ENCODE results near the gene VEZF1.

Gene VEZF1, protein sequence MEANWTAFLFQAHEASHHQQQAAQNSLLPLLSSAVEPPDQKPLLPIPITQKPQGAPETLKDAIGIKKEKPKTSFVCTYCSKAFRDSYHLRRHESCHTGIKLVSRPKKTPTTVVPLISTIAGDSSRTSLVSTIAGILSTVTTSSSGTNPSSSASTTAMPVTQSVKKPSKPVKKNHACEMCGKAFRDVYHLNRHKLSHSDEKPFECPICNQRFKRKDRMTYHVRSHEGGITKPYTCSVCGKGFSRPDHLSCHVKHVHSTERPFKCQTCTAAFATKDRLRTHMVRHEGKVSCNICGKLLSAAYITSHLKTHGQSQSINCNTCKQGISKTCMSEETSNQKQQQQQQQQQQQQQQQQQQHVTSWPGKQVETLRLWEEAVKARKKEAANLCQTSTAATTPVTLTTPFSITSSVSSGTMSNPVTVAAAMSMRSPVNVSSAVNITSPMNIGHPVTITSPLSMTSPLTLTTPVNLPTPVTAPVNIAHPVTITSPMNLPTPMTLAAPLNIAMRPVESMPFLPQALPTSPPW

DNA sequence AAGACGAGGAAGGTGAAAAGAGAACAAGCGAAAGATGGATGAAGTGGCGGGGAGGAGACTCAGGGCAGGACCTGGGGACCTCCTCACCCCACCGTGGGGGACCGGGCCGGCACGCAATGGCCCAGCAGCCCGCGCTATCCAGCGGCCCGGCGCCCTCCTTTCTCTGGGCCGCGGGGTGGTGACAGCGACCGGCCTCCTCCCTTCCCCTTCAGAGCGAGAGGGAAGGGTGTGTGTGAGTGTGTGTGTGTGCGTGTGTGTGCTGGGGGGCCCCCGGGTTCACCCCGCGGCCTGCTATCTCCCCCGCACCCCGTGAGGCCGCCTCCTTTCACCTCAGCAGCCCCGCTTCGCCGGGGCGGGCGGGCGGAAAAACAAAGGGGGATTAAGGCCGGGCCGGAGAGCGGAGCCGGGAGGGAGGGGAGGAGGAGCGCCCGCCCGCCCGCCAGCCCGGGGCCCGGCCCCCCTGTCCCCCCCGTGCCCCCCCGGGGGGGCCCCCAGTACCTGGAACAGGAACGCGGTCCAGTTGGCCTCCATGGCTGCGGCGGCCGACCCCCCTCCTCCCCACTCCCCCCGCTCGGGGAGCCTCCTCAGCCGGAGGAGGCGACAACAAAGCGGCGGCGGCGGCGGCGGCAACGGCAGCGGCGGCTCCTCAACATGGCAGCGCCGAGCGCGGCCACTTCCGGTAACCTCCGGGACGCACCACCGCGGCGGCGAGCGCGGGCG lies at the start of gene VEZF1:
Gene VEZF1, minus strand, starts transcription at position 674 of the 720 bp plus-strand sequence. Its CDS starts 143 bp downstream, at position 531.
- DNase-seq = peak; percentile 84

DNA sequence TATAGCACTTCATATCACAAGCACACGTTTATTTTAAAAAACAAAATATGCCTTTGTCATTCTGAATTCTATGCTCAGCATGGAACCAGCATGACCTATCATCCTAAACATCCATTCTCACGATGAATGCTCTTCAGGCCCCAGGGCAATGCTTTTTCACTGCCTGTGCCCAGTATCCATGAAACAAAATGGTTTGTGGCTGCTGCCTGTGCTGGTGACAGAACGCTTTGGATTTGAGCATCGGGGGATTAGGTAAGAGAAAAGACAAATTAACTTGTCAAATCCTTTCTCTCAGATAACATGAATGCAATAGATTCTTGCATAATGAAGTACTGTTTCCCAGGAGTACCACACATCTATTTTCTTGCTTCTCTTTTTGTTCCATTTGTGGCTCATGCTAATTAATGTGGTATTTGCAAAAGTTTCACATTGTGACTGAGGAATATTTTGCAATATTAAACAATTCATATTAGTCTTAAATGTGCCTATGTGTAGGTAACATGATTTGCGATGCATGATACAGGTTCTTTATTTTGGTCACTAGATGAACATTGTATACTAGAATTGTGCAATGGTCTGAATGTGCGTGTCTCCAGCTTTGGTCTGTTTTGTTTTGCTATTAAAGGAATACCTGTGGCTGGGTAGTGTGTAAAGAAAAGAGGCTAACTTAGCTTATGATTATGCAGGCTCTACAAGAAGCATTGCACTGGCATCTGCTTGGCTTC lies 44.8 kb upstream of the VEZF1 start:
- DNase-seq = no peak

DNA sequence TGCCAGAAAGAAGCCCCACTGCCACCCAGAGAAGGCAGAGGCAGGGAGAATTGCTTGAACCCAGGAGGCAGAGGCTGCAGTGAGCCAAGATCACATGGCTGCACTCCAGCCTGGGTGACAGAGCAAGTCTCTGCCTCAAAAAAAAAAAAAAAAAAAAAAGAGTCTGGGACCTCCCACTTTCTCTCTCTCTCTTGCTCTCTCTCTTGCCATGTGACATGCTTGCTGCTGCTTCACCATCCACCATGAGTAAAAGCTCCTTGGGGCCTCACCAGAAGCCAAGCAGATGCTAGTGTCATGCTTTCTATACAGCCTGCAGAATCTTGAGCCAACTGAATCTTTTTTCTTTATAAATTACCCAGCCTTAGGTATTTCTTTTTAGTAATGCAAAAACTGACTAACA lies 40.5 kb upstream of the VEZF1 start:
- no peak for DNase-seq

DNA sequence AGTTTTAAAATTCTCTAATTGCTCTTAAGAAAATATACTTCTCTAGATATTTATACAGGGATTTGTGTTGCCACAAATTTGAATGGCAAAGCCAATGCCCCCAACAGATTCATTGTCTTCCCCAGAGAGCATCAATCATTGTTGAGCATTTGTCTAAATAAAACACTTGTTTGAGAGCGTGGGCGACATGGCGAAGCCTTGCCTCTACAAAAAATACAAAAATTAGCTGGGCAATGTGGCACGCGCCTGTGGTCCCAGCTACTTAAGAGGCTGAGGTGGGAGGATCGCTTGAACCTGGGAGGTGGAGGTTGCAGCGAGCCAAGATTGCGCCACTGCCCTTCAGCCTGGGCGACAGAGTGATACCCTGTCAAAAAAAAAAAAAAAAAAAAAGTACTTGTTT lies 32.3 kb upstream of the VEZF1 start:
- DNase-seq = no peak

DNA sequence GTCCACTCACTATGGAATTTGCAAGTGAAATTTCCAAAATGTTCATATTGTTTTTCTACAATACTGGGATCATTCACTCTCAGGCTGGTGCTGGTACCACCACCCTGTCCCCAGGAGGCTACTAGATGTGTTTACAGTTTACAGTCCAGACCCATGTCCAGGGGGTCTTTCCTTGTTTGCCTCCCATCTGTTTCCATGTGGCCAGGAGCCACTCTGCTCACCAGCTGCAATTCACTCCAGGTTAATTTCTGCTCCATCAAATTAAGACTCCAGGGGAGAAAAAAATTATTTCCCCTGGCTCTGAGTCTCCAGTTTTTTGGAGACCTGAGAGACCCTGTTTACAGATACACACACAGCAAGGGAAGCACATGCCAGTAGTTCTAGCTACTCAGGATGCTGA lies 31.5 kb upstream of the VEZF1 start:
- no peak for DNase-seq

DNA sequence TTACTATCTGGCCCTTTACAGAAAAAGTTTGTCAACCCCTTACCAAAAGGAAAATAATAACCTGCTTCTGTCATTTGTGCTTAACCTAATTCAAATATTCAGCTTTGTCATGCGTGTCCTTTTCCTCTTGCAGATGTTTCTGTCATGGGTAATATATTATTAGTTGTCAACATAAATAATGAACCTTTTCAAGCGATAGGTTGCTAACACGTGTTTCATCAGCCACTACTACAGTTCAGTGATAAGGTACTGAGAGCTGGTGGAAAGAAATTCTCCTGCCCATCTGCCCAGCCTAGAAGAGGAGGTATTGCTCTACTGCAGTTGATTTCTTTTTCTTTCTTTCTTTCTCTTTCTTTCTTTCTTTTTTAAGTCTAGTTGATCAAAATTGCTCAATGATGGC lies 31.0 kb upstream of the VEZF1 start:
- DNase-seq = no peak

DNA sequence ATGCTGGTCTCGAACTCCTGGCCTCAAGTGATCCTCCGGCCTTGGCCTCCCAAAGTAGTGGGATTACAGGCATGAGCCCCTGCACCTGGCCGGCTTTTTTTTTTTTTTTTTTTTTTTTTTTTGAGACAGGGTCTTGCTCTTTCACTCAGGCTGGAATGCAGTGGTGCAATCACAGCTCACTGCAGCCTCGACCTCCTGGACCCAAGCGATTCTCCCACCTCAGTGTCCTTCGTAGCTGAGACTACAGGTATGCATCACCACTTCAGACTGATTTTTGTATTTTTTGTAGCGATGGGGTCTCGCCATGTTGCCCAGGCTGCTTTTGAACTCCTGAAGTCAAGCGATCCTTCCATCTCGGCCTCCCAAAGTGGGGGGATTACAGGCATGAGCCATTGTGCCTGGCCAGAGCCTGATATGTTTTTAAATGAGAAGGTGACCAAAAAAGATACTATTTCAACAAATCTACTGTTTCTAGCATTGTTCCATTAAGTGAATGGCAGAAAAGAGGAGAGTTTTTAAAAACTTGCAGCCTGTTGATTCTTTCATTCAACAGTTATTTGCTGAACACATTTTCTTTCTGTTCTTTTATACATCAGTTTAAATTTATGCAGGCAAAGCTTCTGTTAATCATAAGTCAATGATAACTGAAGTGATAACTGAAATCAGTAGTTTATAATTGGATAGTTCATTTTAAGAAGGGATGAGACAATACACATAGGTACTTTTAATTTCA lies 22.2 kb upstream of the VEZF1 start:
- DNase-seq = no peak

DNA sequence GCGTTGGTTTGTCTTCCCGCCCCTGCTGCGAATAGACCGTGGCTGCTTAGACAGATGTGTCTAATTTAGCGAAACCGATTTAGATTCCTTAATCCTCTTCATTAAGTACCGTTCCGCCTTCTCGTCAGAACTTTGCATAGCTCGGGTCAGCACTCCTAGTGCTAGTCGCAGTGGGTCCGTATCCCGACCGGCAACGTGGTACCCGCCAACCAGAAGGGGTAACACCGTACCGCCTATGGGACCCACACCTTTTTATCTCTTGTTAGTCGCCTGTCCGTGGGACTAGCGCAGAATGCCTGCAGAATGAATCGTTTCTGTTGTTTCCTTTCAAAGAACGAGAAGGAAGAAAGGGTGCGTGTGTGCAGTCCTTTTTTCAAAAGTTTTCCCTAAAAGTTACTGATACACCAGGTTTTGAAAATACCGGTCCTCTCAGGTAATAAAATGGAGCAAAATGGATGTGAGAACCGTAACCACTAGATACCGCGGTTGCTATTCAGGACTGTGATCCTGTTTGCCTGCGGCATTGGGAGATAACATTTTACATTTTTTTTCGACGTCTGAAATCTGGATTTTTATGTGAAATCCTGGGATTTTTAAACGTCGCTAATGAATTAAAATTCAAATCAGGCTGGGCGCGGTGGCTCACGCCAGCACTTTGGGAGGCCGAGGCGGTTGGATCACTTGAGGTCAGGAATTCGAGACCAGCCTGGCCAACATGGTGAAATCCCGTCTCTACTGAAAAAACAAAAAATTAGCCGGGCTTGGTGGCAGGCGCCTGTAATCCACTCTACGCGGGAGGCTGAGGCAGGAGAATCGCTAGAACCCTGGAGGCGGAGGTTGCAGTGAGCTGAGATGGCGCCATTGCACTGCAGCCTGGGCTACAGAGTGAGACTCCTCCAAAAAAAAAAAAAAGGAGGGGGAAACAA lies 20.0 kb upstream of the VEZF1 start:
- no peak for DNase-seq

DNA sequence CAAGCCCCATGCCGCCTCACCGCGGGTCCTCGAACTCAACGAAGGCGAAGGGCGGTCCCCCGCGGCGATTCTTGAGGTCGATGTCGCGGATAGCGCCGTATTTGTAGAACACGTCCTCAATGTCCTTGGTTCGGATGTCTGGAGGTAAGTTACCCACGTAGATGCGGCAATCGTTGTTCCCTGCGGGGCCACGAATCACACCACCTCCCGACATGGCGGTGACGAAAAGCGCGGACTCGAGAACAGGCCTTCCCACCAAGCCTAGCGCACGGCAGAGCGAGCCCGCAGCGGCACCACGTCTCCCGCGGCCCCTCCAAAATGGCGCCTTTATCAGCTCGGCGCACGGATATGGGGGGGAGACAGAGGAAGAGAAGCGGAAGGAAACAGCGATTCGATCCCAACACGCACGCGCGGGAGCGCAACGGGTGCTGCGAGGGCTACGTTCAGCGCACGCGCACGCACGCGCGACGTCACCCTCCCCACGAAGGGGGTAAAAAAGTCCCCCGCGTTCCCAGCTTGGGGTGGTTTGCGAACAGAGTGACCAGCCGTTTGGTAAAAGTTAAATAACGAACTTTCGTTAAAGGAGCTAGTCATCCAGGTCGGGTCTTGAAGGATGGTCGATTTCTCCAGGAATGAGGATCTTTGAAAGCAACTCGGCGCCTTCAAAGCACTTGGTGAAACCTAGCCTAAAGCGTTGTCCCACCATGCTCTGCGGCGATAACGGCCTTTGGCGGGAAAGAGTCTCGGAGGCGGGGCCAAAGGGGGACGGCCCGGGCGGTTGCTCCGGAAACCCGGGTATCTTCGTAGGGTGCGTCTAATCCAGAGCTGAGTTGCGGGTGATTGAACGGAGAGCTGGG lies 19.1 kb upstream of the VEZF1 start, which contains the start of gene SRSF1:
Gene SRSF1, minus strand, starts transcription at position 323 of the 857 bp plus-strand sequence. Its CDS starts 109 bp downstream, at position 214.
- DNase-seq = peak; percentile 98

DNA sequence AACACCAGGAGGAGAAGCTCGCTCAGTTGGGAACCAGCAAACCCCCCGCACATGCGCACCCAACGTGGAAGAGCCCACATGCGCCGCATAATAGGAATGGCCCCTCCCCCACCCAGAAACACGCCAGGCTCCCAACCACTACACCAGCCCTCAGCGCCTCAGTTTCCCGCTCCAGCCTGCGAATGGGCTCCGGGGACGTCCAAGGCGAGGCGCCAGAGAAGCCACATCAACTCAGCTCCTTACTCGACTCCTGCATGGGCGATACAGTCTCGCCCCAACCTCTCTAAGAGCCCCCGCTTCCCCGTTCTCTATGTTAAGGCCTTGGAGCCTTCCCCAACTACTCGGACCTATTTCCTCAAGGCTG lies 18.5 kb upstream of the VEZF1 start:
- peak; percentile 74 for DNase-seq

DNA sequence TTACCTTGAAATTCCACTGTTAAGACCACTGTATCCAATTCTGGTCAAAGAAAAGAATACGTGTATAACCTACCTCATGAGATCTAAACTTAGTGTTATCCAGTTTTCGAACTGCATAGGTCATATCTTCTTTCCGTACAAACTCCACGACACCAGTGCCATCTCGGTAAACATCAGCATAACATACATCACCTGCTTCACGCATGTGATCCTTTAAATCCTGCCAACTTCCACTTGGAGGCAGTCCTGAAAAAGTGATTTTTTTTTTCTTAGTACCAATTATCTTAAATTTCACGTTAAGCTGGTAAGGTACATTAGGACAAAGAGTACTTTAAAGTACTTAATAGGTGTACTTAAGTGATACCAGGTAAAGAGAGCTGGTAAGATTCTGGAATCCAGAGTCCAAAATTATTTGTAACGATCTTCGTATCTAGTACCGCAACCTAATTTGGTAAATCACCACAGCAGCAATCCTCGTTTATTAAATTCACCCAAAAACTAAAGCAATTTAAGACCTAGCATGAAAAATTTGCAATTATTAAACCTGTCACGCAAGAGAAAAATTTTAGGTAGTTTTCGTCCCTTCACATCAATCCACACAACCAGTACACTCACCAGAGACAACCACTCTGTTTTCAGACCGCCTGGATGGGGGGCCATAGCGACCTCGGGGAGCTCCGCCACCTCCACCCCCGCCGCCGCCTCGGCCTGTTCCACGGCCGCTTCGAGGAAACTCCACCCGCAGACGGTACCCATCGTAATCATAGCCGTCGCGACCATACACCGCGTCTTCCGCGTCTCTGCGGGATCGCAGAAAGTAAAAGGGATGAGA lies 17.9 kb upstream of the VEZF1 start:
- DNase-seq = no peak

DNA sequence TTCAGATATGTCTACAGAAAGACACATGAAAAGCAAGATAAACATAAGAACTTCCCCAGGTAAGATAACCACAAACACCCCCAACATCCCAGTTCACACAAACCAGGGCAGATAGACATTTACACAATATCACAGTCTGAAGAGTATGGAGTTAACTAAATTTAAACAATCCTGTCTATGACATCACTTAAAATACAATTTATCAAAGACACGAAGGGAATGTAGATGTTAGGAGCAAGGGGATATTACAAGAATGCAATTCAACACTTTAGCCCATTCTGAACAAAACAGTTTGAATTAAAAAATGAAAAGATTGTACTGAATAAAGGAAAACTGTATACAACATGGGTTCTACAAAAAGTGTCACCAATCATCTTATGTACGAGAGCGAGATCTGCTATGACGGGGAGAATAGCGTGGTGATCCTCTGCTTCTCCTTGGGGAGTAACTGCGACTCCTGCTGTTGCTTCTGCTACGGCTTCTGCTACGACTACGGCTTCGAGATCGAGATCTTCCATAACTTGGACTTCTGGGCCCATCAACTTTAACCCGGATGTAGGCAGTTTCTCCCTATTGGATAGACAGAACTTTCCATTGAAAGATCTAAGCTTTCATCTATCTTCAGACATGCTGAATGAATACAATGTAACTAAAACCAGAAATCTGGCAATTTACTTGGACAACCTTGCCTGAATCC lies 17.1 kb upstream of the VEZF1 start:
- DNase-seq = no peak

DNA sequence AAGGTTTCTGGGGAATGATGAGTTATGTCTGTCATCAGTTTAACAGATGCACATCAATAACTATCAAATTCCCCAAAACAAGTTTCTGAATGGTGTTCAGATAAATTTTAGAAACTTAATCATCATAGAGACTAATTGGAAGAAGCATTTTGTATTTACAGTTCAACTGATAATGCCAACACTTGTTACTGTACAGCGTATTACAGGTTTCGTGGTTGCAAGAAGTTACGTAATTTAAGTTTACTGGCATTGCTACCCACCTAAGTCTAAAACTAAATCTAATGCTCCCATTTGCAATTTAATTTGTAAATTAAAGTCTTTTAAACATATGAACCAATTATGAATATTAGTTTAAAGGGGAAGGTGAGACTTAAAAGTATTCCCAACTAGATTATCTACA lies 16.0 kb upstream of the VEZF1 start:
- DNase-seq = no peak

DNA sequence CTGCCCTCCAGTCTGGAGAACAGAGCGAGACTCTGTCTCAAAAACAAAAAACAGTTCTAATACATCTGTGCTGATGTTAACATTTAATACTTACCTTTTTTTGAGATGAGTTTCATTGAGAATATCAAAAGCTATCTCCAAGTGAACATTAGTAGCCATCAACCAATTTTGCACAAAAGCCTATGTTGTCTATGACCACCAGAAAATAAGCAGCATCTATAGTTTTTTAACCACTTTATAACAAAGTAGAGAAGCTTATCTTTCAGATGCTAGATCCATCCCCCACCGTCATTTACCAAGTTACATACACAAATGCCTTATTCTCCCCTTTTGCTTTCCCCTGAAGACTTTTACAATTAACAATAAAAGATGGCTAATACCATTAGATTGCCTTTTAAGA lies 14.9 kb upstream of the VEZF1 start:
- no peak for DNase-seq

DNA sequence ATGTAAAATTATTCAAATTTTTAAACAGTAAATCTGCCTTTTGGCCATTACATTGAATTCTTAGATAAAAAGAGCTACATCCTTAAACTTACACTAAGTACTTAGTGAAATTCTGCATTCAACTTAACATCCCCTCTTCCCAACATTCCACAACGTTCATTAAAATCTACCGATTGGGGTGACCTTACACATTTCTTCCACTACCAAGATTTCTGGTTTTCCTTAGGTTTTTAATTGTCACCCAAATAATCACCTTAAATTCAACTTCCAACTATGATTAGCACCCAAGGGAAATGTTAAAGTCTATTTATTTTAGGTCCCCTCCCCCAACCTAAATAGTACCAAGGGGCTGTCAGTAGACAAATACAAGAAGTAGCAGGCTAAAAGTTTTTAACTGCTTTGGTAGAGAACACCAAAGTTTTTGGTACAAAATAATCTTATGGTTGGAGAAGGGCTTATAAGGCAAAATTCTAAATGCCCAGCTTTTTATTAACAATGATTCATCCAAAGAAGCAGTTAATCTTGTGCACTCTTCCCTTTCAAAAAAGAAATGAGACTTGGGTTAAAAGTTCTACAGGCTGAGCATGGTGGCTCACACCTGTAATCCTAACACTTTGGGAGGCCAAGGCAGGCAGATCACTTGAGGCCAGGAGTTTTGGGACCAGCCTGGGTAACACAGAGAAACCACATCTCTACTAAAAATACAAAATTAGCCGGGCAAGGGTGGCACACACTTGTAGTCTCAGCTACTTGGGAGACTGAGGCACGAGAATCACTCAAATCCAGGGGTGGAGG lies 14.3 kb upstream of the VEZF1 start:
- DNase-seq = no peak

DNA sequence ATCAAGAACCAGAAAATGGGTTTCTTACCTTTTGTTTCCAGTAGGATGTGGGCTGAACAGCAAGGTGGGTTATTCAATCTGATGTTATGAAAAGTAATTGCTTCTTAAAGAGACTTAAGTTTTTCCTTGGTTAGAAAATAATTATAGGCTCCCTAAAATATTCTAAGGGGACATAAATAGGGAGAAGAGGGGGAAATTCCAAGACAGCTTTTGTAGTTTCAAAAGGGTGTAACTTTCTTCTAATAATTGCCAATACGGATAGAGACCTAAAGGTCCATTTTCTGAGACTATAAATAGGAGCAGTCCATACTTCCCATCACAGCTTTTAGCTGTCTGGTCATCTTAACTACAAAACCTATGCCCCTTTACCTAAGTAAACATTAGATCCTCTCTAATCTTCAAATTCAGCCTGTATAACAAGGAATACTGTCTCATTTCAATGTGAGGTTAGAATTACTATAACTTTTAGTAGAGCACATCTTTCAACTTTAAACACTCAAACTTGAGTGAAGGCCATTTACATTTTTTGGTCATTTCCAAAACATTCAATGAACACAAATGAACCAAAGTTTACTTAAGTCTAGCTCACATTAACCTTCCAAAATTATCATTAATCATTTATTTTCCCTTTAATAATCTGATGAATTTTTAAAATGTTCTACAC lies 13.5 kb upstream of the VEZF1 start:
- DNase-seq = no peak

DNA sequence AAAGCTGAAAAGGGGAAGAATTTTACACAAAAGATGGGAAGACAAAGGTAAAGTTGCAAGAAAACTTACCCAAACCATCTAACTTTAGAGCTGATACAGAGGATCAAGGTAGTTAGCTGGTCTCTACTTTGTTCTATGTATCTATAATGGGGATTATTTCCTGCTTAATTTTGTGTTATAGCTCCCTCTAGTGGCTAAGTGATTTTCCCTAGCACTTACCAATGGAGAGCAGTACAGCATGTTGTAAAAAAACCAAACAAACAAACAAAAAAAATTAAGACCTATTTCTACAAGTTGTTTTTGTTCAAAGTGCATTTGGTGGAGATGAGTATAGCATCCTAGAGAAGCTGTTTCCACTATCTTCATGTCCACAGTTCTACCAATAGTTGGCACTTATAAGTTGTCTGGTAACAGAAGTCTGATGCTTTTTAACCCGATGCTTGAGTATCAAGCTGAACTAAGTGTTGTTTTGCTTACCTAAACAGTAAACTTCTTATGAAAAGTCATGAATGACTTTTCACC lies 11.5 kb upstream of the VEZF1 start:
- no peak for DNase-seq

Data from CD4-positive, alpha-beta T cell treated with Interleukin-6 for 4 hours (primary cell).